Ovary (tissue), 9 donors: ENCODE measurements around the gene NAV2. TPM values are rescaled to one million over a fixed set of nuclear protein-coding genes. Genes with fewer than 3 reads are reported as not detected.

Experiments
- DNase-seq, 5 donors: peaks; one replicate each; pipeline ENCODE4 v3.0.0-alpha.2; 2019 to 2020
- H3K27ac ChIP-seq, 2 donors: fragments of 200-600 bp; one replicate each; pipeline versions ENCODE4 v1.5.1 to v1.8.0; 2019 to 2022
- H3K27me3 ChIP-seq: fragments of 200-600 bp; one replicate; pipeline ENCODE4 v1.8.0; 2022
- H3K36me3 ChIP-seq: fragments of 200-600 bp; sonication (generic); one replicate; pipeline ENCODE4 v1.5.1; 2019
- H3K4me1 ChIP-seq: one replicate; pipeline ENCODE4 v1.8.1; 2013; ENCODE audit warnings: mild to moderate bottlenecking, moderate library complexity; ENCODE audit not compliant: insufficient read depth
- H3K4me3 ChIP-seq: fragments of 200-600 bp; sonication (generic); one replicate; pipeline ENCODE4 v1.5.1; 2017
- H3K9me3 ChIP-seq, 2 donors: fragments of 200-600 bp in 1 of 2; sonication (generic) in 1 of 2; one replicate each; pipeline versions ENCODE4 v1.5.1 to v1.8.1; 2013 to 2019; ENCODE audit warnings: mild to moderate bottlenecking in 1 of 2, moderate library complexity in 1 of 2
- EP300 ChIP-seq: sonication (generic); formaldehyde crosslinking; IDR thresholded peaks from one replicate; pipeline ENCODE4 v1.6.1; 2017; ENCODE audit warnings: antibody characterized with exemption
- POLR2A ChIP-seq: fragments of 450-650 bp; IDR thresholded peaks from one replicate; pipeline ENCODE4 v1.6.1; 2017; ENCODE audit warnings: antibody characterized with exemption, mild to moderate bottlenecking, moderate library complexity
- WGBS, 3 donors: extraction: QIAGEN DNeasy Blood & Tissue Kit in 1 of 3; methylation state at CpG; one replicate each; pipeline versions ENCODE4 v1.1.5 to v1.1.7; 2013 to 2017; 5-methylcytosine and 5-hydroxymethylcytosine counted together
- intact Hi-C, 4 donors: fragments of 100-400 bp; cut with DNase I; formaldehyde crosslinking; loops; one replicate each; pipeline versions ENCODE4 v1.11.0 to v1.15.1; 2022 to 2023
- polyA plus RNA-seq, 2 donors: library from polyadenylated mRNA; stranded (reverse); fragments of 200-250 nt in 1 of 2; fragments of 350-450 nt in 1 of 2; fragmentation: Illumina TruSeq in 1 of 2; extraction: RNeasy Lipid Tissue Mini Kit (QIAGEN cat#74804) in 1 of 2; gene quantifications; one replicate each; pipeline ENCODE4 v1.2.3, GENCODE V29; 2013 to 2014
- total RNA-seq, 7 donors: library from RNA; depleted of rRNA in 2 of 7; stranded (reverse); fragments of >200 nt in 2 of 7; fragmentation: NEBNext Ultra II Directional in 3 of 7; extraction: Animal tissue kit (Norgen Biotek cat#: 25700) in 3 of 7; gene quantifications; one replicate each; pipeline versions ENCODE4 v1.1.0 to v1.2.4, GENCODE V29; 2016 to 2023
- TF ChIP-seq, protein P1 (sequence below), 3 donors: fragments of 450-650 bp in 2 of 3; fragments of 200-600 bp in 1 of 3; IDR thresholded peaks; one replicate each; pipeline versions ENCODE4 v1.5.1 to v1.8.0; 2016 to 2022; ENCODE audit warnings: antibody characterized with exemption in 3 of 3, mild to moderate bottlenecking in 1 of 3
- donor health status: DM: no; HTN: no; CAD: no; lungs with moderate emphysema.
- donor health status: DM: no; HTN: no; CAD: no.
- donor health status: Bipolar disorder and iron deficiency.
- donor health status: DM: yes; HTN: yes; CAD: no.
- donor health status: DM: no; HTN: no; CAD: no.
- donor health status: DM: yes; HTN: yes; CAD: no.

NAV2 gene
- total and polyA plus RNA-seq, 9 donors: 2.9 to 14.1 (median 7.8) TPM

DNA sequence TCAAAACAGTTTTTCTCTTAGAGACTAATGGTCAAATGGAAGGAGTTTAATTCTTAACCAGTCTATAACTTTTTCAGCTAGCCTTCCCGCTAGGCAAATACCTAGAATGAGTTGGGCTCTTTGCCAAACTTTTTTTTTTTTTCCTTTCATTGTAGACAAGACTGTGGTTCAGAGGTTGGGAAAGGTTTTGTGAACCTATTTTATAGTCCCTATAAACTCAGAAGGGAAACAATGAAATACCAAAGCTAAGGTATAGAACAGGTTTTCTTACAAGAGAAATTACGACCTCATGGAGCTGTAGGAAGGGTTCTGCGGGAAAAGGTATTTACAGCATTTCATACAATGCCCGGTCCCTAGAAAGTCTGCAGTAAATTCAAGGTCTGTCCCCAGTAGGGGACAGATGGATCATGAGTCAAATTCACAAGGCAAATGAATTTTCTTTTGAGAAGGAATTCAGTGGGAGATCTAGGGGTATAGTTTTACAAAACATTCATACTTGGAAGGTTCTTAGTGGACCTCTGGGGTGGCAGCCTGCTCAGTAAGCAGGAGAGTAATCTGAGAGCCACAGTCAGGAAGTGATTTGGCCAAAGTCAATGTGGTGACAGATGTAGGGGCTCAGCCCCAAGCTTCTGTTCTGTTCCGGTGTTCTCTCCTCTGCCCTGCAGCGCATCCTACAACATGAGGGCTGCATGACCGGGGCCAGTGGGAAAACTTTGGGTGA, 300.9 kb downstream of the NAV2 start:
- no peaks in the 10 kb centered on the region for H3K36me3 ChIP-seq
- WGBS, 3 donors: 88 to 90% (median 90%) methylated on average over 7 of the region's 7 CpGs
- H3K9me3 ChIP-seq: no peaks in the 10 kb centered on the region
- no peaks in the 10 kb centered on the region for H3K27me3 ChIP-seq
- H3K4me1 ChIP-seq: peaks cover 6% of the 10 kb centered on the region
- no peak for DNase-seq
- H3K27ac ChIP-seq: no peak overlapping the region
- TF ChIP-seq POLR2A: no peak
- no peak for TF ChIP-seq EP300
- TF ChIP-seq, protein P1, sequence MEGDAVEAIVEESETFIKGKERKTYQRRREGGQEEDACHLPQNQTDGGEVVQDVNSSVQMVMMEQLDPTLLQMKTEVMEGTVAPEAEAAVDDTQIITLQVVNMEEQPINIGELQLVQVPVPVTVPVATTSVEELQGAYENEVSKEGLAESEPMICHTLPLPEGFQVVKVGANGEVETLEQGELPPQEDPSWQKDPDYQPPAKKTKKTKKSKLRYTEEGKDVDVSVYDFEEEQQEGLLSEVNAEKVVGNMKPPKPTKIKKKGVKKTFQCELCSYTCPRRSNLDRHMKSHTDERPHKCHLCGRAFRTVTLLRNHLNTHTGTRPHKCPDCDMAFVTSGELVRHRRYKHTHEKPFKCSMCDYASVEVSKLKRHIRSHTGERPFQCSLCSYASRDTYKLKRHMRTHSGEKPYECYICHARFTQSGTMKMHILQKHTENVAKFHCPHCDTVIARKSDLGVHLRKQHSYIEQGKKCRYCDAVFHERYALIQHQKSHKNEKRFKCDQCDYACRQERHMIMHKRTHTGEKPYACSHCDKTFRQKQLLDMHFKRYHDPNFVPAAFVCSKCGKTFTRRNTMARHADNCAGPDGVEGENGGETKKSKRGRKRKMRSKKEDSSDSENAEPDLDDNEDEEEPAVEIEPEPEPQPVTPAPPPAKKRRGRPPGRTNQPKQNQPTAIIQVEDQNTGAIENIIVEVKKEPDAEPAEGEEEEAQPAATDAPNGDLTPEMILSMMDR (IDR thresholded peaks at IDR 0.05): no peak
- H3K4me3 ChIP-seq: no peak overlapping the region
- intact Hi-C loops: no loop called here

DNA sequence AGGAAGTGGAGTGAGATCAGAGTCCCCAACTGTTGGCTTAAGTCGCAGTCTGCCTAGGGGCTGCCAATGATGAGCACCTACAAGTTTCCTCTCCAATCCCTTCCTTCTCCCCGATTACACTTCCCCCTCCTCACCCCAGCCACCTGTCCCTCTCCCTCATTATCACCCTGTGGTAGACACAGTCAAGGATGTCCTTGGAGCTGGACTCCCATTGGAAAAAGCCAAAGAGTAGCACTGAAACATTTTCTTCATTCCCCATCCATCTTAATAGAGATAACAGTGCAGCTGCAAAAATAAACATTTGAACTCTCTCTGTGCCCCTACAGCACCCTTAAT, 301.4 kb downstream of the NAV2 start:
- Histone ChIP-seq H3K4me3 (no peak overlapping the region), H3K9me3 (no peaks in the 10 kb centered on the region), H3K4me1 (peaks cover 3% of the 10 kb centered on the region), H3K36me3 (no peaks in the 10 kb centered on the region), H3K27ac (no peak overlapping the region), H3K27me3 (no peaks in the 10 kb centered on the region)
- TF ChIP-seq, protein P1 (IDR thresholded peaks at IDR 0.05): no peak
- no peak for TF ChIP-seq EP300
- TF ChIP-seq POLR2A: no peak
- DNase-seq: no peak
- intact Hi-C loops: no loop called here
- WGBS, 3 donors: 46 to 48% (median 47%) methylated on average over 2 of the region's 2 CpGs

DNA sequence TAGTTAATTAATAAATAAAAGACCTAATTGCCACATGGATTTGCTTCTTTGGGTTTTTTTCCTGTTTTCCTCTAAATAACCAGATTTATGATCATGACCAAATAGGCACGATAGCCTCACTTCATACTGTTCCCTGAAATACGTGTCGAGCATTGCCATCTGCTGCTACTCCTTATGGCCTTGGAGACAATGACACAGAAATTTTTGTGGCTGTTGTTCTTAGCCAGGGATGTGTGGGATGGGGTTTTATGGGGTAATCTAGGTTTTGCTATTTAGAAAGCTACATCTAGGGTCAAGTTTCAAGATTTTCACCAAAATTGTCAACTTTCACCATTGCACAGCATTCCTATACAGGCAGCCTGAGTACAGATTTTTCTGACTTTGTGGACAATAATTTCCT, 302.5 kb downstream of the NAV2 start:
- TF ChIP-seq, protein P1 (IDR thresholded peaks at IDR 0.05): no peak
- TF ChIP-seq EP300 (no peak), POLR2A (no peak)
- Histone ChIP-seq H3K4me1 (peaks cover 3% of the 10 kb centered on the region), H3K27me3 (no peaks in the 10 kb centered on the region), H3K9me3 (no peaks in the 10 kb centered on the region), H3K27ac (no peak overlapping the region), H3K36me3 (no peaks in the 10 kb centered on the region), H3K4me3 (no peak overlapping the region)
- WGBS, 3 donors: 53 to 59% (median 54%) methylated on average over 3 of the region's 3 CpGs
- DNase-seq: no peak
- intact Hi-C loops: no loop called here

DNA sequence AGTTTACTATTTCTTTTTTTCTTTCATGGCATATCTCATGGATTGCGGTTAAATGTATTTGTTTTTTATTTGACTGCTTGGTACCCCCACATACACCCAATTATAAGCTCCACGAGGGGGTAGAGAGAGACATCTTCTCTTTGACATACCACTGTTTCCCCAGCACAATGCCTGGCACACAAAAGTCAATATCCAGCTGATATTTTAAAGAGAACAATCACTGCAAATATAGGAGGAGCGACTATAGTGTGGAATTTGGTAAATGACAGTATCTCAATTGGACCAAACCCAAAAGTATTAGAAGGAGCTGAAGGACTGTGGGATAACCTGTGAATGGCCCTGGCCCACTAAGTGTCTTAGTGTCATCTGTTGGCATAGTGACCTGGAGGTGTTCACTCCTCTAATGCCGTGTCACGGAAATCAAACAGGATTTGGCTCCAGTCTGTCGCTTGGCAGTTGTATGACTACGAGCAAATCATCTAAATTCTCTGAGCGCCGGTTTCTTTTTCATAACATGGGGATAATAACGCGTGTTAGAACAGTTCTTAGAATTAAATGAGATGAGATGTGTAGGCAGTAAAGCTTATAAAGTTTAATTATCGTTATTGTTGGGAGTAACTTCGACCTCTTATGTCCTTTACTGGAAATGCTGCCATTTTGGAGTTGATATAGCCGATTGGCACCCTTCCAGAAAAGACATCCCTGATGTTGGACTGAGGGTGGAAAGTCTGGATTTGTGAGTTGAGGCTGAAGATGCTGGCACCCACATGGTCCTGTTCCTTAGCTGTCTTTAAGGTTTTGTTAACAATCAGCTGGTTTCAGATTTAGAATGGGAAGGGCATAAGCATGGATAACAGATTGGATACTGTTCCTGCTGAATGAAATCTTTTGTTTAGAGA, 303.1 kb downstream of the NAV2 start:
- no peaks in the 10 kb centered on the region for H3K9me3 ChIP-seq
- intact Hi-C loops: no loop called here
- H3K27ac ChIP-seq: no peak overlapping the region
- WGBS, 3 donors: 18 to 22% (median 22%) methylated on average over 14 of the region's 14 CpGs
- H3K27me3 ChIP-seq: no peaks in the 10 kb centered on the region
- H3K4me3 ChIP-seq: no peak overlapping the region
- no peak for TF ChIP-seq POLR2A
- peaks cover 3% of the 10 kb centered on the region for H3K4me1 ChIP-seq
- H3K36me3 ChIP-seq: no peaks in the 10 kb centered on the region
- DNase-seq: no peak

DNA sequence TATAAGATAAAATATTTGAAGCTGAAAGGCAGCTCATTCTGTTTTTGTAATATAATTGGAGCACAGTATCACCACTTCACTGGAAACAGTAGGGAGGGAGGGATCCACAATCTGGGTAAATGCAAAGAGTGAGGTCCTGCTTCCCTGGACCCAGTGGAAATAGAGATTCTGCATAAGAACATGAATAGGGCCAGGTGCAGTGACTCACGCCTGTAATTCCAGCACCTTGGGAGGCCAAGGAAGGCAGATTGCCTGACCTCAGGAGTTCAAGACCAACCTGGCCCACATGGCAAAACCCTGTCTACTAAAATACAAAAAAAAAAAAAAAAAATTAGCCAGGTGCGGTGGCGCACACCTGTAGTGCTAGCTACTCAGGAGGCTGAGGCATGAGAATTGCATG, 303.9 kb downstream of the NAV2 start:
- DNase-seq: no peak
- intact Hi-C loops: no loop called here
- H3K4me1 ChIP-seq: peaks cover 3% of the 10 kb centered on the region

More for the DNA sequence above, 303.9 kb downstream of the NAV2 start:
- H3K4me3 ChIP-seq: no peak overlapping the region
- no peak overlapping the region for H3K27ac ChIP-seq
- no peaks in the 10 kb centered on the region for H3K27me3 ChIP-seq
- WGBS, 3 donors: 62 to 65% (median 63%) methylated on average over 3 of the region's 3 CpGs
- no peaks in the 10 kb centered on the region for H3K36me3 ChIP-seq
- TF ChIP-seq EP300 (no peak), POLR2A (no peak)
- TF ChIP-seq, protein P1 (IDR thresholded peaks at IDR 0.05): no peak
- H3K9me3 ChIP-seq: no peaks in the 10 kb centered on the region
